ENCODE results near the gene BCL2A1. TPM values are rescaled to one million over a fixed set of nuclear protein-coding genes. Genes with fewer than 3 reads are reported as not detected.

BCL2A1 gene
- total RNA-seq, 1 donor from 2014 or later: 0.49 TPM

DNA sequence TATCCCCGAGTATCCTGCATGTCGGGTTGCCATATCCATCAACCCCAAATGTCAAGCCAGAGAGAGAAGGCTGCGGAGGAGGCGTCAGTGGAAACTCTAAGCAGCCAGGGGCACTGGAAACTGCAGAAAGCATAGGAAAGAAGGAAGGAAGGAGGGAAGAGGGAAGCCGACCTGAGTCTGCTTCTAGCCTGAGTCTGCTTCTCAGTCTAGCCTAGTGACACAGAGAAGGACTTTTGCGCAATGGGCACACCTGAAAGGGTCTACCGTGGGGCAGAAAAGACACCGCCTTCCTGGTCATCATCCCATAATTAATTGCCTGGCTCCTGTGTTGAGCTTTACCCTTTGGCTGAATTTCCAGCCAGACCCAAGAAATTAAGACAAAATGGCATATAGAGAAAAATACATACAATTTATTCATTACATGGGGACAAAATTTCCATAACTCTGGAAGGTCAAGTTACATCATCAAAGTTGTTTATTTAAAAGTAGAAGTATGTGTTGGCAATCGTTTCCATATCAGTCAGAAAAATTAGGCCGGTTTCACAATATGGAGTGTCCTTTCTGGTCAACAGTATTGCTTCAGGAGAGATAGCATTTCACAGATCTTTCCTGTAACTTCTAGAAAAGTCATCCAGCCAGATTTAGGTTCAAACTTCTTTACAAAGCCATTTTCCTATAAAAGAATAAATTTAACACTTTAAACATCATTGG lies 10.3 kb downstream of the BCL2A1 start:
- no peaks in the 10 kb centered on the region for H3K9me3 Mint-ChIP-seq
- H3K27me3 Mint-ChIP-seq (ENCODE audit: low read depth): no peaks in the 10 kb centered on the region
- TF ChIP-seq, protein P1, sequence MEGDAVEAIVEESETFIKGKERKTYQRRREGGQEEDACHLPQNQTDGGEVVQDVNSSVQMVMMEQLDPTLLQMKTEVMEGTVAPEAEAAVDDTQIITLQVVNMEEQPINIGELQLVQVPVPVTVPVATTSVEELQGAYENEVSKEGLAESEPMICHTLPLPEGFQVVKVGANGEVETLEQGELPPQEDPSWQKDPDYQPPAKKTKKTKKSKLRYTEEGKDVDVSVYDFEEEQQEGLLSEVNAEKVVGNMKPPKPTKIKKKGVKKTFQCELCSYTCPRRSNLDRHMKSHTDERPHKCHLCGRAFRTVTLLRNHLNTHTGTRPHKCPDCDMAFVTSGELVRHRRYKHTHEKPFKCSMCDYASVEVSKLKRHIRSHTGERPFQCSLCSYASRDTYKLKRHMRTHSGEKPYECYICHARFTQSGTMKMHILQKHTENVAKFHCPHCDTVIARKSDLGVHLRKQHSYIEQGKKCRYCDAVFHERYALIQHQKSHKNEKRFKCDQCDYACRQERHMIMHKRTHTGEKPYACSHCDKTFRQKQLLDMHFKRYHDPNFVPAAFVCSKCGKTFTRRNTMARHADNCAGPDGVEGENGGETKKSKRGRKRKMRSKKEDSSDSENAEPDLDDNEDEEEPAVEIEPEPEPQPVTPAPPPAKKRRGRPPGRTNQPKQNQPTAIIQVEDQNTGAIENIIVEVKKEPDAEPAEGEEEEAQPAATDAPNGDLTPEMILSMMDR (IDR thresholded peaks at IDR 0.05; ENCODE audit: unreplicated experiment): no peak
- peaks cover 7% of the 10 kb centered on the region for H3K4me1 Mint-ChIP-seq
- H3K27ac Mint-ChIP-seq: peak overlapping the region; percentile 23
- H3K36me3 Mint-ChIP-seq: no peaks in the 10 kb centered on the region
- DNase-seq (ENCODE audit: low spot score in 2 of 2, unreplicated experiment in 2 of 2): no peak
- no peak overlapping the region for H3K4me3 Mint-ChIP-seq

DNA sequence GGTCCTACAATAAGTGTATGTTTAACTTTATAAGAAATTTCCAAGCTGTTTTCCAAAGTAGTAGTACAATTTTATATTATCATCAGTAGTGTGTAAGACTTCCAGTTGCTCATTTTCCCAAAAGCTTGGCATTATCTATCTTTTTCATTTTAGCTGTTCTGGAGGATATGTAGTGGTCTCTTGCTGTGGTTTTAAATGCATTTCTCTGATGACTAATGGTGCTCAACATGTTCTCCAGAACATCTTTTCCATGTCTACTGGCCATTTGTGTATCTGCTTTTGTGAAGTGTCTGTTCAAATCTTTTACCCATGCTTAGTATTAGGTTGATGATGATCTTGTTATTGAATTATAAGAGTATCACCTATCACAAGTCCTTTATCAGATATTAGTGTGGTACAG lies 13.3 kb downstream of the BCL2A1 start:
- DNase-seq (ENCODE audit: low spot score in 2 of 2, unreplicated experiment in 2 of 2): no peak
- TF ChIP-seq, protein P1 (IDR thresholded peaks at IDR 0.05; ENCODE audit: unreplicated experiment): no peak
- H3K27me3 Mint-ChIP-seq (ENCODE audit: low read depth): no peaks in the 10 kb centered on the region
- no peak overlapping the region for H3K27ac Mint-ChIP-seq
- no peaks in the 10 kb centered on the region for H3K9me3 Mint-ChIP-seq
- no peaks in the 10 kb centered on the region for H3K36me3 Mint-ChIP-seq
- no peak overlapping the region for H3K4me3 Mint-ChIP-seq
- peaks cover 7% of the 10 kb centered on the region for H3K4me1 Mint-ChIP-seq

DNA sequence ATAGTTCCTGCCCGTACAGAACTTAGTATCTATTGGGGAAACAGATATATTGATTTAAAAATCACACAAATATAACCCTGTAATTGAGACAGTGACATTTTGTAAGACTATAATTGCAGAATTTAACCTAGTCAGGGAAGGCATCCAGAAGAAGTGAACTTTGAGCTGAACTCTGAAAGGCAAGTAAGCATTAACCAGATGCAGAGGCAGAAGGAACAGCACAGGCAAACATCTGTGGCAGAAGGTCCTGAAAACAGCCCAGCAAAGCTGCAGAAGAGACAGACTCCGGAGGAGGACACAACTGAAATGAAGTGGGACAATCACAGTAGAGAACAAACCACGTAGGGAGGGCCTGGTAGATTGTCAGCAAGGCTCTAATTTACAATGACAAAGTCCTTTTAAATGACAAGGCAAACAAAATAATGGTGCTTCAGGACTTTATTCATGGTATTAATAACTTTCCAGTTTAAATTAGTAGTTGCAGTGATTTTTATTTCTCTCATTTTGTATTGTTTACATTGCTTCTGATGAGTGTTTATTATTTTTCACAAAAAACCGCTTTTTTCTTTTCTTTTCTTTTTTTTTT lies 14.5 kb downstream of the BCL2A1 start:
- Mint-ChIP-seq H3K4me1 (peaks cover 7% of the 10 kb centered on the region), H3K27me3 (ENCODE audit: low read depth) (no peaks in the 10 kb centered on the region), H3K27ac (no peak overlapping the region), H3K9me3 (no peaks in the 10 kb centered on the region), H3K4me3 (no peak overlapping the region), H3K36me3 (no peaks in the 10 kb centered on the region)
- TF ChIP-seq, protein P1 (IDR thresholded peaks at IDR 0.05; ENCODE audit: unreplicated experiment): no peak
- no peak for DNase-seq (ENCODE audit: low spot score in 2 of 2, unreplicated experiment in 2 of 2)

DNA sequence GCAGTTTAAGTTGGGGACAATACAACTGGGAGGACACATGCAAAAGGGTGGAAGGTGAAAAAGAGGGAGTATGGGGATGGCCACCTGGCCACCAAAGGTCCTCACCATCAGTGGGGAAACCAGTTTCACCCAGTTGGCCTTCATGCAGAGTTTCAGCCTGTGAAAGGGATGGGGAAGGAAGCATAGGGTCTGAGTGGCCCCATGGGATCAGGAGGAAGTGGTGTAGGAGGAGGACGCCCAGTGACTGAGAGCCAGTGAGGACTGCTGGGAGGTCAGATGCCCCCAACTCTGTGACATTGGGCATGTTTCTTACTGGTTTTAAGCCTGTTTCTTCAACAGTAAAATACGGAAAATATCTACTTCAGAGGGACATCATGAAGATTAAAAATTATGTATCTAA lies 16.3 kb downstream of the BCL2A1 start:
- Mint-ChIP-seq H3K4me3 (no peak overlapping the region), H3K36me3 (no peaks in the 10 kb centered on the region), H3K27me3 (ENCODE audit: low read depth) (no peaks in the 10 kb centered on the region), H3K27ac (no peak overlapping the region), H3K9me3 (no peaks in the 10 kb centered on the region), H3K4me1 (no peaks in the 10 kb centered on the region)
- TF ChIP-seq, protein P1 (IDR thresholded peaks at IDR 0.05; ENCODE audit: unreplicated experiment): no peak
- DNase-seq (ENCODE audit: low spot score in 2 of 2, unreplicated experiment in 2 of 2): no peak

DNA sequence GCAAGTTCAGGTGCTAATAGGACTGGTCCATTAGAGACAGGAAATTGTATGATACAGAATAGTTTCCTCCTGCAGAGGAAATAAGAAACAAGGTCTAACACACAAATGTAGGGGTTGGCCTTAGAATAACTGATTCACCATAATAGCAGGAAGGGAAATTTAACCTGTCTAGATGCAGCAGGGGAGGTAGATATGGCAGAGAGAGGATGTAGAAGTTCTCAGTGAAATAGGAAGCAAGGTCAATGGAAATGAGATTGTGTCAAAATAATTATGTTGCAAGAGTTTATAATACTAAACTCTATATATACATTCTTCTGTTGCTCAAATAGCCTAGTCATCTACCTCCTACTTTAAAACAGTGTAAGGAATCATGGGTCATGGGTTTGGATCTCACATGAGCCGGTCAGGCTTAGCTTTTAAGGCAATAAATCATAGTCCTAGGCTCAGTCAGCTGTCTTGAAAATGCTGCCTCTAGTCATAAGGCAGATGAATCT lies 17.0 kb downstream of the BCL2A1 start:
- Mint-ChIP-seq H3K27me3 (ENCODE audit: low read depth) (no peaks in the 10 kb centered on the region), H3K27ac (no peak overlapping the region), H3K36me3 (no peaks in the 10 kb centered on the region), H3K9me3 (no peaks in the 10 kb centered on the region), H3K4me3 (no peak overlapping the region), H3K4me1 (no peaks in the 10 kb centered on the region)
- DNase-seq (ENCODE audit: low spot score in 2 of 2, unreplicated experiment in 2 of 2): no peak
- TF ChIP-seq, protein P1 (IDR thresholded peaks at IDR 0.05; ENCODE audit: unreplicated experiment): no peak
